Karpas-422 (cell line): ENCODE data around the gene ARHGEF1. TPM values are rescaled to one million over a fixed set of nuclear protein-coding genes. Genes with fewer than 3 reads are reported as not detected.
"Not testable (repeated sequence)": the region's sequence is repeated elsewhere in the genome, so short reads cannot be mapped to it uniquely, and the experiment has no call there.

ENCODE experiments used
- DNase-seq: peaks from one replicate; pipeline ENCODE4 v3.0.0-alpha.2; 2015
- H2AFZ ChIP-seq: fragments of 200-600 bp; sonication (generic); 2 replicates; pipeline ENCODE4 v1.6.1; 2014; ENCODE audit warnings: antibody characterized with exemption, low read length, mixed read lengths
- H3K27ac ChIP-seq: fragments of 200-600 bp; sonication (generic); 2 replicates; pipeline ENCODE4 v1.5.1; 2014; ENCODE audit warnings: mild to moderate bottlenecking, low read length, moderate library complexity
- H3K27me3 ChIP-seq: fragments of 200-600 bp; sonication (generic); 2 replicates; pipeline ENCODE4 v1.6.1; 2014; ENCODE audit warnings: low read length, mixed read lengths
- H3K36me3 ChIP-seq: fragments of 200-600 bp; sonication (generic); 2 replicates; pipeline ENCODE4 v1.6.1; 2014; ENCODE audit warnings: low read length, mixed read lengths; ENCODE audit not compliant: insufficient read depth
- H3K4me1 ChIP-seq: fragments of 200-600 bp; sonication (generic); 2 replicates; pipeline ENCODE4 v1.6.1; 2014; ENCODE audit warnings: mild to moderate bottlenecking, low read length, mixed read lengths
- H3K4me2 ChIP-seq: fragments of 200-600 bp; sonication (generic); 2 replicates; pipeline ENCODE4 v1.6.1; 2014; ENCODE audit warnings: low read length, low read depth, mild to moderate bottlenecking; ENCODE audit not compliant: poor library complexity, severe bottlenecking
- H3K4me3 ChIP-seq: fragments of 200-600 bp; sonication (generic); 2 replicates; pipeline ENCODE4 v1.5.1; 2014; ENCODE audit warnings: mild to moderate bottlenecking, antibody characterized with exemption, low read length, mixed read lengths
- H3K79me2 ChIP-seq: fragments of 200-600 bp; sonication (generic); 2 replicates; pipeline ENCODE4 v1.6.1; 2014; ENCODE audit warnings: mild to moderate bottlenecking, low read length, mixed read lengths
- H3K9ac ChIP-seq: fragments of 200-600 bp; sonication (generic); 2 replicates; pipeline ENCODE4 v1.6.0; 2014; ENCODE audit warnings: low read length
- H3K9me2 ChIP-seq: fragments of 200-600 bp; sonication (generic), shearing (Covaris generic); replicated peaks from 2 replicates; pipeline ENCODE4 v1.6.0; 2014; ENCODE audit warnings: mild to moderate bottlenecking, low read length, moderate library complexity; ENCODE audit not compliant: insufficient read depth
- H3K9me3 ChIP-seq: fragments of 300-700, 200-600 bp; sonication (generic); 2 replicates; pipeline ENCODE4 v1.6.1; 2014; ENCODE audit warnings: low read length, mixed read lengths
- H4K20me1 ChIP-seq: fragments of 200-600 bp; sonication (generic); 2 replicates; pipeline ENCODE4 v1.6.1; 2014; ENCODE audit warnings: mild to moderate bottlenecking, antibody characterized with exemption, low read length, low read depth; ENCODE audit not compliant: insufficient read depth
- total RNA-seq: library from RNA; depleted of rRNA; stranded (reverse); fragments of >200 nt; shearing (Covaris generic); gene quantifications from 2 replicates; pipeline ENCODE4 v1.2.3, GENCODE V29; 2014; ENCODE audit warnings: low replicate concordance

Gene ARHGEF1
- total RNA-seq, 1 experiment from 2014 or later = 137 TPM

- Histone ChIP-seq H3K79me2 (peaks cover 9% of the 10 kb centered on the region), H3K4me2 (no peak overlapping the region)
- DNase-seq = peak; percentile 92
Observed at GRCh38 chr19:41872775-41873647, 10.0 kb upstream of the ARHGEF1 start.

DNA sequence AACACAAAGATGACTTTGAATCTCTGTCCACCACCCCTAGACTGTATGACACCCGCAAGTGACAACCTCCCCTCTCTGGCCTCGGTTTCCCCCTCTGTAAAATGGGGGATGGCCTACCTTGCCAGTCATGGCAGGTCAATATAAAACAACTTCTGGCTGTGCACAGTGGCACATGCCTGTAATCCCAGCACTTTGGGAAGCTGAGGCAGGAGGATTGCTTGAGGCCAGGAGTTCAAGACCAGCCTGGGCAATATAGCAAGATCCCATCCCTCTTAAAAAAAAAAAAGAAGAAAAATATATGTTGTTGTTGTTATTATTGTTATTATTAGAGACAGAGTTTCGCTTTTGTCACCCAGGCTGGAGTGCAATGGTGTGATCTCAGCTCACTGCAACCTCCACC is 7.0 kb upstream of the ARHGEF1 start:
- not testable (repeated sequence) for H3K9me2 ChIP-seq, H3K27me3 ChIP-seq, H4K20me1 ChIP-seq, H2AFZ ChIP-seq, DNase-seq, H3K9me3 ChIP-seq
- Histone ChIP-seq H3K36me3 (peaks cover 14% of the 10 kb centered on the region), H3K27ac (peak overlapping the region; percentile 99), H3K79me2 (peaks cover 26% of the 10 kb centered on the region), H3K4me2 (peak overlapping the region; percentile 97), H3K4me3 (peak overlapping the region; percentile 41), H3K9ac (peak overlapping the region; percentile 99), H3K4me1 (peaks cover 56% of the 10 kb centered on the region)

More at GRCh38 chr19:41872775-41873647, 10.0 kb upstream of the ARHGEF1 start:
- Histone ChIP-seq H2AFZ (no peak overlapping the region), H3K9ac (no peak overlapping the region), H4K20me1 (peaks cover 6% of the 10 kb centered on the region; the same call in 1 of the 2 replicates), H3K9me2 (no peaks in the 10 kb centered on the region), H3K9me3 (no peaks in the 10 kb centered on the region), H3K4me1 (peaks cover 31% of the 10 kb centered on the region), H3K36me3 (peaks cover 33% of the 10 kb centered on the region), H3K4me3 (no peak overlapping the region), H3K27ac (peak overlapping the region; percentile 48), H3K27me3 (no peaks in the 10 kb centered on the region)

DNA sequence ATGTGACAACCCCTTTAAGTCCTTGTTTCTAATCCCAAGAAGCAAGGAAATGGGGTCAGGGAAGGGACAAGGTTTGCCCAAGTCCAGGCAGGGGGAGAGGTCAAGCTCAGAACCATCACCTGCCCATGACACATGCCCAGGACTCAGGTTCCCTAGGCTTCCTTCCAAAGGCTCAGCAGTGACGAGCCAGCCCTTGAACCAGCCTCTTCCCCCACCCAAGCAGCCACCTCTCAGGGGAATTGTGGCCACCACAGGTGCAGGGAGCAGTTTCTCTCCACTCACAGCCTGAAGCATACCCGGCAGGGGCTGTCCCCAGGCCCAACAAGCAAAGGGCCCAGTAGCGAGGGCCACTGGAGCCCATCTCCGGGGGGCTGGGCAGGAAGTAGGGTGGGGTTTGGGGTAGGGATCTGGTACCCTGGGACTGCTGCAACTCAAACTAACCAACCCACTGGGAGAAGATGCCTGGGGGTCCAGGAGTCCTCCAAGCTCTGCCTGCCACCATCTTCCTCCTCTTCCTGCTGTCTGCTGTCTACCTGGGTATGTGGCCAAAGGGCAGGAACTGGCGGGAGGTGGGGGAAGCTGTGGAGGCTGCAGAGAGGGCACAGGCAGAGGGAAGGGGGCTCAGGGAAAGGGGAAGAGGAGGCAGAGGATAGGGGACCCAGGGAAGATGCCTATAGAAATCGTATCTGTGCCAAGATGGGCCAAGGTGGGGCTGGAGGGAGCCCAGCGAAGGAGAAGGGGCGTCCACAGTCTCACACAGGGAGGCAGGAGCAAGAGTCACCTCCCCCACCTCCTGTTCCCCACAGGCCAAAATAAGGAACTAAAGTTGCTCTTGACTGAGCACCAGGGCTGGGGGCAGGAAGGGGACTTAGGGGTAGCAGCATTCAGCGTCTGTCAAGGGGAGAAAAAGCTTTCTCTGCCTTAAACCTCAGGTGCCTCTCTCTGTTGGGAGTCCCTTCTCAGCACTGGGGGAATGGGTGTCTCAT is 5.8 kb upstream of the ARHGEF1 start, which contains the start of gene CD79A:
Gene CD79A (plus strand): TSS at position 433 of the 986 bp plus-strand sequence. CDS start 26 bp downstream, at position 459.
- H3K79me2 ChIP-seq = peaks cover 26% of the 10 kb centered on the region
- H3K4me2 ChIP-seq = peak within 1 kb of the TSS; percentile 97
- peak within 1 kb of the TSS; percentile 99 for H3K27ac ChIP-seq
- no peaks in the 10 kb centered on the region for H3K9me2 ChIP-seq
- no peak within 1 kb of the TSS for H2AFZ ChIP-seq
- peaks cover 6% of the 10 kb centered on the region; the same call in 1 of the 2 replicates for H3K36me3 ChIP-seq
- H4K20me1 ChIP-seq = no peaks in the 10 kb centered on the region
- no peaks in the 10 kb centered on the region for H3K9me3 ChIP-seq
- H3K4me3 ChIP-seq = peak within 1 kb of the TSS; percentile 91
- peaks cover 64% of the 10 kb centered on the region for H3K4me1 ChIP-seq
- H3K27me3 ChIP-seq = no peaks in the 10 kb centered on the region
- H3K9ac ChIP-seq = peak within 1 kb of the TSS; percentile 99
- peak; percentile 98 for DNase-seq

DNA sequence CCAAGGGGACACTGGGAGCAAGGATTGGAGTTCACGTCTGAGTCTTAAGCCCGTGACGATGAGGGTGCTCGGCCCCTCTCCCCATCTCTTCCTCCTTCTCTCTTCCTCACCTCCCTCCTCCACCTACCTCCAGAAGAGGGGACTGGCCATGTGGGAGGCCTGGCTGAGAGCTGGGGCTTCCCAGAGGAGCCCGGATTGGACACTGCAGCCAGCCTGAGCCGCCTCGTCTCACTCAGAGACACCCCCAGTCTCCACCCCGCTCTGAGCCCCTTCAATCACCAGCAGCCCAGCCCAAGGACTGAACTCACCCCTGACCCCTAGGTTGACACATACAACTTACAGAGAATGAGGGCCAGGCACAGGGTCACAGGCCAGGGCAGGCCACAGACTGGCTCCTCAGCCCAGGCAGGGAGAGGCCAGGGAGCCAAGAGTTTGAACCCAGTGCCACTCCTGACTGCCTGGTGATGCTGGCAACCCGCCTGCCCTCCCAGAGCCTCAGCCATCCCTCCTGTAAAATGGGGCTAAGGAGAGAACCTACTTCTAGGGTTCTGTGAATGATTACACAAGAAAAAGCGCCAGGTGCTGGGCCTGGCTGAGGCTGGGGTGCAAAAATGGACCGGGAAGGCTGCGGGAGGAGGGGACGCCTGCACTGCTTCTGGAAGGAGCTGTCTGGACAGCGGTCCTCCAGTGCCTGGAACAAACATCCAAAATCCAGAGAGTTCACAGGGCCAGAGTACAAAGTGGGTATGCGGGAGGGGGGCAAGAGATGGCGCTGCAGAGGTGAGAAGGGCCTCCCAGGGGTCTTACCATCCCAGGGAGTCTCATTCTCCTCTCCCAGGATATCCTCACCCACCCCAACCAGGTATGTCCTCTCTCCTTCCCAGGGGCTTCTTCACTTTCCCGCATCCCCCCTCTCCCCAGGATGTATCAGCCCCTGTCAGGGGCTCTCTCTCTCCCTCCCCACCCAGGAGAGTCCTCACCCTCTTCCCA is 4.8 kb upstream of the ARHGEF1 start:
- H3K4me1 ChIP-seq = peaks cover 70% of the 10 kb centered on the region
- H3K27me3 ChIP-seq = no peaks in the 10 kb centered on the region
- H4K20me1 ChIP-seq = no peaks in the 10 kb centered on the region
- no peak overlapping the region for H2AFZ ChIP-seq
- peak overlapping the region; percentile 97 for H3K4me2 ChIP-seq
- no peaks in the 10 kb centered on the region for H3K9me2 ChIP-seq
- H3K27ac ChIP-seq = peak overlapping the region; percentile 99
- DNase-seq = peak; percentile 69
- peak overlapping the region; percentile 91 for H3K4me3 ChIP-seq
- H3K36me3 ChIP-seq = peaks cover 6% of the 10 kb centered on the region; the same call in 1 of the 2 replicates
- H3K9me3 ChIP-seq = no peaks in the 10 kb centered on the region
- peak overlapping the region; percentile 99 for H3K9ac ChIP-seq
- peaks cover 26% of the 10 kb centered on the region for H3K79me2 ChIP-seq

- H3K9me3 ChIP-seq = no peaks in the 10 kb centered on the region
- peak overlapping the region; percentile 99 for H3K9ac ChIP-seq
- peaks cover 32% of the 10 kb centered on the region for H3K79me2 ChIP-seq
- peak overlapping the region; percentile 99 for H3K27ac ChIP-seq
- no peaks in the 10 kb centered on the region for H3K9me2 ChIP-seq
- H3K4me2 ChIP-seq = peak overlapping the region; percentile 97
- no peaks in the 10 kb centered on the region for H3K27me3 ChIP-seq
- DNase-seq = no peak
- peaks cover 75% of the 10 kb centered on the region for H3K4me1 ChIP-seq
- no peaks in the 10 kb centered on the region for H4K20me1 ChIP-seq
- no peak overlapping the region for H2AFZ ChIP-seq
- H3K4me3 ChIP-seq = peak overlapping the region; percentile 91
- peaks cover 6% of the 10 kb centered on the region; the same call in 1 of the 2 replicates for H3K36me3 ChIP-seq
Observed at GRCh38 chr19:41879080-41879479, 3.9 kb upstream of the ARHGEF1 start.

GRCh38 chr19:41879670-41880328 is 3.2 kb upstream of the ARHGEF1 start:
- Histone ChIP-seq H3K4me1 (peaks cover 76% of the 10 kb centered on the region), H3K9me2 (no peaks in the 10 kb centered on the region), H3K4me3 (peak overlapping the region; percentile 91; the same call in 1 of the 2 replicates), H3K9ac (peak overlapping the region; percentile 99), H3K36me3 (peaks cover 6% of the 10 kb centered on the region; the same call in 1 of the 2 replicates), H2AFZ (no peak overlapping the region), H3K4me2 (peak overlapping the region; percentile 97), H3K9me3 (no peaks in the 10 kb centered on the region), H3K79me2 (peaks cover 37% of the 10 kb centered on the region), H3K27me3 (no peaks in the 10 kb centered on the region), H3K27ac (peak overlapping the region; percentile 99), H4K20me1 (0 out of 2 replicates have a peak, but pooled peaks cover 3% of the 10 kb centered on the region)
- DNase-seq = no peak

GRCh38 chr19:41880329-41880708 is 2.7 kb upstream of the ARHGEF1 start:
- H3K36me3 ChIP-seq = peaks cover 6% of the 10 kb centered on the region; the same call in 1 of the 2 replicates
- H3K4me3 ChIP-seq = peak overlapping the region; percentile 91; the same call in 1 of the 2 replicates
- no peaks in the 10 kb centered on the region for H3K9me3 ChIP-seq
- no peaks in the 10 kb centered on the region for H3K27me3 ChIP-seq
- peaks cover 42% of the 10 kb centered on the region for H3K79me2 ChIP-seq
- H3K4me1 ChIP-seq = peaks cover 75% of the 10 kb centered on the region
- no peaks in the 10 kb centered on the region for H3K9me2 ChIP-seq
- no peak overlapping the region for H2AFZ ChIP-seq
- H3K27ac ChIP-seq = peak overlapping the region; percentile 99
- H3K4me2 ChIP-seq = peak overlapping the region; percentile 97
- H3K9ac ChIP-seq = peak overlapping the region; percentile 99; the same call in 1 of the 2 replicates
- no peak for DNase-seq
- 0 out of 2 replicates have a peak, but pooled peaks cover 6% of the 10 kb centered on the region for H4K20me1 ChIP-seq
